Lower leg skin (tissue), 3 donors: ENCODE measurements around the gene PTPRN2.

Experiments
- POLR2A ChIP-seq, 2 donors: fragments of 450-650 bp; IDR thresholded peaks; one replicate each; pipeline ENCODE4 v1.6.1; 2016 to 2017; ENCODE audit warnings: antibody characterized with exemption in 2 of 2, mild to moderate bottlenecking in 1 of 2, moderate library complexity in 1 of 2
- TF ChIP-seq, protein P1 (sequence below), 3 donors: fragments of 450-650 bp; IDR thresholded peaks; one replicate each; pipeline ENCODE4 v1.5.1; 2016; ENCODE audit warnings: antibody characterized with exemption in 3 of 3, mild to moderate bottlenecking in 3 of 3, moderate library complexity in 2 of 3

DNA sequence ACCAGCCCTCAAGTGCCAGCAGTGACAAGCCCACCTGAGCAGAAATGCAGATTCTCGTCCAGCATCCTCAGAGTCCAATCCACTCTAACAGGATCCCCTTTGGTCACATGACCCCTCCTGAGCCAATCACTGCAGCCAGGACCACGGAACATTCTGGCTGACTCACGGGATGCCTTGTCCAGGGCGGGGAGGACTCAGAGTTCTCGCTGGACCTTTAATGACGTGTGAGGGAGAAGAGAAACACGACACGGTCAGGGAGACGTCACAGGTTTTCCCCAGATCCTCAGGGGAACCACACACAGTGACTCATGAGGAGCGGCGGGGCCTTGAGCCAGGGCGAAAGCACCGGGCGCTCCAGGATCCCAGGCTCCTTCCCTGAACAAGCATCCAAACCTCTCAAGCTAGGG is 155.7 kb downstream of the PTPRN2 start:
- TF ChIP-seq, protein P1, sequence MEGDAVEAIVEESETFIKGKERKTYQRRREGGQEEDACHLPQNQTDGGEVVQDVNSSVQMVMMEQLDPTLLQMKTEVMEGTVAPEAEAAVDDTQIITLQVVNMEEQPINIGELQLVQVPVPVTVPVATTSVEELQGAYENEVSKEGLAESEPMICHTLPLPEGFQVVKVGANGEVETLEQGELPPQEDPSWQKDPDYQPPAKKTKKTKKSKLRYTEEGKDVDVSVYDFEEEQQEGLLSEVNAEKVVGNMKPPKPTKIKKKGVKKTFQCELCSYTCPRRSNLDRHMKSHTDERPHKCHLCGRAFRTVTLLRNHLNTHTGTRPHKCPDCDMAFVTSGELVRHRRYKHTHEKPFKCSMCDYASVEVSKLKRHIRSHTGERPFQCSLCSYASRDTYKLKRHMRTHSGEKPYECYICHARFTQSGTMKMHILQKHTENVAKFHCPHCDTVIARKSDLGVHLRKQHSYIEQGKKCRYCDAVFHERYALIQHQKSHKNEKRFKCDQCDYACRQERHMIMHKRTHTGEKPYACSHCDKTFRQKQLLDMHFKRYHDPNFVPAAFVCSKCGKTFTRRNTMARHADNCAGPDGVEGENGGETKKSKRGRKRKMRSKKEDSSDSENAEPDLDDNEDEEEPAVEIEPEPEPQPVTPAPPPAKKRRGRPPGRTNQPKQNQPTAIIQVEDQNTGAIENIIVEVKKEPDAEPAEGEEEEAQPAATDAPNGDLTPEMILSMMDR (IDR thresholded peaks at IDR 0.05): no peak
- TF ChIP-seq POLR2A (IDR thresholded peaks at IDR 0.05): no peak
